Measurements from ENCODE around the gene SHC2. TPM values are rescaled to one million over a fixed set of nuclear protein-coding genes. Genes with fewer than 3 reads are reported as not detected.

Gene SHC2
- polyA plus RNA-seq, 1 of the 3 experiments (the other 2 are of a cell fraction): 0.64 TPM

- TF ChIP-seq GABPA (IDR thresholded peaks at IDR 0.05; ENCODE audit: low read depth): no peak
These were observed 22.3 kb downstream of the SHC2 start (continued) for GRCh38 chr19:438416-438958.

GRCh38 chr19:437041-437440 lies 23.8 kb downstream of the SHC2 start:
- Histone ChIP-seq H3K27ac (ENCODE audit: low read depth in 2 of 2, low read length in 1 of 2) (no peak overlapping the region), H3K4me2 (no peak overlapping the region), H3K27me3 (ENCODE audit: insufficient read depth) (no peaks in the 10 kb centered on the region), H3K9me3 (no peaks in the 10 kb centered on the region), H3K36me3 (replicated peaks in 1 of 2; ENCODE audit: control insufficient read depth in 1 of 2, insufficient read depth in 2 of 2, low read length in 1 of 2) (no peaks in the 10 kb centered on the region), H4K20me1 (ENCODE audit: insufficient read depth) (no peaks in the 10 kb centered on the region), H3K9ac (no peak overlapping the region), H3K4me3 (ENCODE audit: low read depth in 2 of 2, low read length in 1 of 2) (no peak overlapping the region), H2AFZ (ENCODE audit: low read depth) (no peak overlapping the region), H3F3A (replicated peaks; ENCODE audit: insufficient read depth) (no peaks in the 10 kb centered on the region), H3K79me2 (ENCODE audit: insufficient read depth) (no peaks in the 10 kb centered on the region), H3K4me1 (ENCODE audit: control insufficient read depth in 1 of 2, insufficient read depth in 2 of 2, low read depth in 1 of 2, low read length in 1 of 2) (no peaks in the 10 kb centered on the region), H3K9me2 (no peaks in the 10 kb centered on the region)
- 82% methylated on average over 22 of the region's 22 CpGs for WGBS (ENCODE audit: low lambda C conversion rate)
- no peak for DNase-seq
- ChIA-PET POLR2A (no interaction called here), CTCF (no interaction called here)
- TF ChIP-seq NFIC (IDR thresholded peaks at IDR 0.05; ENCODE audit: borderline replicate concordance) (no peak), USF2 (IDR thresholded peaks at IDR 0.05; ENCODE audit: borderline replicate concordance, low read depth, low read length) (no peak), USF1 (IDR thresholded peaks at IDR 0.05; ENCODE audit: borderline replicate concordance, low read depth) (no peak), SIN3A (IDR thresholded peaks at IDR 0.05; ENCODE audit: borderline replicate concordance, low read depth, low read length) (no peak), IRF3 (IDR thresholded peaks at IDR 0.05; ENCODE audit: low read depth, low read length) (no peak), EZH2phosphoT487 (IDR thresholded peaks at IDR 0.05; ENCODE audit: borderline replicate concordance, low read depth) (no peak), SMC3 (IDR thresholded peaks at IDR 0.05; ENCODE audit: low read depth, low read length) (no peak)

- H3K36me3 ChIP-seq (replicated peaks in 1 of 2; ENCODE audit: control insufficient read depth in 1 of 2, insufficient read depth in 2 of 2, low read length in 1 of 2): no peaks in the 10 kb centered on the region
- ChIA-PET CTCF (no interaction called here), POLR2A (no interaction called here)
- H3K4me2 ChIP-seq: no peak overlapping the region
- DNase-seq: no peak
- H2AFZ ChIP-seq (ENCODE audit: low read depth): no peak overlapping the region
- no peaks in the 10 kb centered on the region for H3K9me3 ChIP-seq
- no peaks in the 10 kb centered on the region for H3K27me3 ChIP-seq (ENCODE audit: insufficient read depth)
- no peak overlapping the region for H3K9ac ChIP-seq
- no peak overlapping the region for H3K4me3 ChIP-seq (ENCODE audit: low read depth in 2 of 2, low read length in 1 of 2)
- no peak overlapping the region for H3K27ac ChIP-seq (ENCODE audit: low read depth in 2 of 2, low read length in 1 of 2)
- WGBS (ENCODE audit: low lambda C conversion rate): 69% methylated on average over 21 of the region's 29 CpGs
- no peaks in the 10 kb centered on the region for H4K20me1 ChIP-seq (ENCODE audit: insufficient read depth)
- H3F3A ChIP-seq (replicated peaks; ENCODE audit: insufficient read depth): no peaks in the 10 kb centered on the region
- no peak for TF ChIP-seq POLR2AphosphoS5 (IDR thresholded peaks at IDR 0.05; ENCODE audit: low read depth, low read length)
- TF ChIP-seq FOSL2 (IDR thresholded peaks at IDR 0.05; ENCODE audit: borderline replicate concordance, low read depth): no peak
- TF ChIP-seq FOXJ3 (CRISPR knock-in tag; IDR thresholded peaks at IDR 0.05): no peak
- no peaks in the 10 kb centered on the region for H3K4me1 ChIP-seq (ENCODE audit: control insufficient read depth in 1 of 2, insufficient read depth in 2 of 2, low read depth in 1 of 2, low read length in 1 of 2)
- no peaks in the 10 kb centered on the region for H3K9me2 ChIP-seq
- no peaks in the 10 kb centered on the region for H3K79me2 ChIP-seq (ENCODE audit: insufficient read depth)
These were observed 24.4 kb downstream of the SHC2 start for GRCh38 chr19:436413-436950.
